GM18505 (cell line): ENCODE results near the gene PTPRN2.
"Not testable (repeated sequence)": the region's sequence is repeated elsewhere in the genome, so short reads cannot be mapped to it uniquely, and the experiment has no call there.

Experiments used
- ATAC-seq: cut with Tn5 transposase; IDR thresholded peaks from one replicate; pipeline ENCODE4 v1.9.1; 2021; ENCODE audit not compliant: unreplicated experiment
- POLR2A ChIP-seq: IDR thresholded peaks from 4 replicates; pipeline ENCODE4 v1.6.1; 2011; ENCODE audit warnings: borderline replicate concordance; ENCODE audit not compliant: insufficient read depth, insufficient read length; ENCODE audit errors: extremely low read depth

Gene PTPRN2

DNA sequence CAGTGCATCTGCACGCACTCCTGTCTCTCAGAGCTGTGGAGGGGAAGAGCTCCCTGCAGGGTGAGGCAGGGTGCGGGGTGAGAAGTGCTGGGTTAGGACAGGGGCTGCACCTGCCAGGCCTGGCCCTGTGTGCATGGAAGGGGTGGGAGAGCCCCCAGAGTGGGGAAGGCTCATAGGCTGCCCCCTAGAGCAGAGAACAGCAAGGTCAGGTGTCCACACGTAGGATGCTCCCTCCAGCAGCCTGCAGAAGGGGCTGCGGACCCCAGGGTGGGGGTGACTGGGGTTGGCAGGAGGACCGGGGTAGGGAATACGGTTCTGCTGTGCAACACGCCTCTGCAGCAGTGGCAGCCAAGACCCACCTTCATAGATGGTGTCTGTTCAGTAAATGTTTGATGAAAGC lies 208.6 kb downstream of the PTPRN2 start:
- no peak for ATAC-seq

DNA sequence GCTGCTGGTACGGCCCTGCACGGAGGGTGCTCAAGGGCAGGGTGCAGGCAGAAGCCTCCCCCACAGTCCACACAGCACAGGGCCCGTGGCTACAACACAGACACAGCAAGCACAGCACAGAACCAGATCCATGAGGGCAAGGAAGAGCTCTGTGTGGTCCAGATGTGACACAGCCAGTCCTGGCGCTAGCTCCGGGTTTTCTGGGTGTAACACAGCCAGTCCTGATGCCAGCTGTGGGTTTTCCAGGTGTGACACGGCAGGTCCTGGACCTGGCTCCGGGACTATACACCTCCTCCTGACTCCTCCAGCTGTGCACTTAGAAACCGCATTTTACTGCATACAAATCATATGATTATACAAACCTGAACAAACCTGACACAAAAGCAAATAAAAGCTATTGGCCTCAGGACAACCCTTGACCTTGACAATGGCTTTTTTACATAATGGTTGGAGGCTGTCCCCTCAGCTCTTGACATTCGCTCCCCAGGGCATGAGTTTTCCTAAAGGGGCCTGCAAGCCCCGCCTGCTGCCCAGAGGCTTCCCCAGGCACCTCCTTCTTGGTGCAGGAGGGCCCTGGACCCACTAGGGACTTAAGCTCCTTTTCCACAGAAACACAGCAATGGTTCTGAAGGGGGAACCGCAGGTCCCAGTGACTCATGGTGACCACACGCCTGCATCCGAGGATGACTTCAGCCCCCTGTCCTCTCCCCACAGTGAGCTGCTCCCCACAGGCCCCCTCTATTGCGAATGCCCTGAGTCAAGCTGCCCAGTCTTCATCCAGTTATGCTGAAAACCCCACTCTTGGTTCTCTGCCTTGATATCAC lies 209.6 kb downstream of the PTPRN2 start:
- TF ChIP-seq POLR2A: no peak
- no peak for ATAC-seq

More for the DNA sequence above, 208.6 kb downstream of the PTPRN2 start:
- no peak for TF ChIP-seq POLR2A

DNA sequence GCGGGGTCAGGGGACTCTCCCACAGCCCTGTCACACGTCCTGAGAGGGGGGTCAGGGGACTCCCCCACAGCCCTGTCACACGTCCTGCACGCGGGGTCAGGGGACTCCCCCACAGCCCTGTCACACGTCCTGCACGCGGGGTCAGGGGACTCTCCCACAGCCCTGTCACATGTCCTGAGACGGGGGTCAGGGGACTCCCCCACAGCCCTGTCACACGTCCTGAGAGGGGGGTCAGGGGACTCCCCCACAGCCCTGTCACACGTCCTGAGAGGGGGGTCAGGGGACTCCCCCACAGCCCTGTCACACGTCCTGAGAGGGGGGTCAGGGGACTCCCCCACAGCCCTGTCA lies 210.8 kb downstream of the PTPRN2 start:
- not testable (repeated sequence) for ATAC-seq

DNA sequence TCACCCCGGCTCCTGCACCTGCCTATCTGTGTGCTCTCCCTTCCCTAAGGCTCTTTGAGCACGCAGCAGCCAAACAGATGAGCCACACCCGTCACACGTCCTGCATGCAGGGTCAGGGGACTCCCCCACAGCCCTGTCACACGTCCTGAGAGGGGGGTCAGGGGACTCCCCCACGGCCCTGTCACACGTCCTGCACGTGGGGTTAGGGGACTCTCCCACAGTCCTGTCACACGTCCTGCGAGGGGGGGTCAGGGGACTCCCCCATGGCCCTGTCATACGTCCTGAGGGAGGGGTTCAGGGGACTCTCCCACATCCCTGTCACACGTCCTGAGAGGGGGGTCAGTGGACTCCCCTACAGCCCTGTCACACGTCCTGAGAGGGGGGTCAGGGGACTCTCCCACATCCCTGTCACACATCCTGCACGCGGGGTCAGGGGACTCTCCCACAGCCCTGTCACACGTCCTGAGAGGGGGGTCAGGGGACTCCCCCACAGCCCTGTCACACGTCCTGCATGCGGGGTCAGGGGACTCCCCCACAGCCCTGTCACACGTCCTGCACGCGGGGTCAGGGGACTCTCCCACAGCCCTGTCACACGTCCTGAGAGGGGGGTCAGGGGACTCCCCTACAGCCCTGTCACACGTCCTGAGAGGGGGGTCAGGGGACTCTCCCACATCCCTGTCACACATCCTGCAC lies 211.3 kb downstream of the PTPRN2 start:
- not testable (repeated sequence) for ATAC-seq

DNA sequence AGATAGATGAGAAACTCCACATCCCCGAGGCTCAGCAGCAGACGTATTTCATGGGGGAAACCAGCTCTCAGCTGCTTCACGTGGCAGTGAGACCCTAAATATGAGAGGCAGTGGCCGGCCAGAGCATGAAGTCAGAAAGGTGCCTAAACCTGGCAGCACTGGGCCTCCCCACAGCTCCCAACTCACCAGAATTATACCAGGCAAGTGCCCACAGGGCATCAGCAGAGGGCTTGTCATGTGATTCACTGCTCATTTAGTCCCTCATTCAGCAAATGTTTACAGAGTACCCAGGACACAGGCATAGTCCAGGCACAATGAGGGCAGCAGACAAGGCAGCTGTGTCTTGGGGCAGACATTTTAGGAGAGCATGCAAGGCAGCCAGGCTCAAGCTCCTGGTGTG lies 212.6 kb downstream of the PTPRN2 start:
- ATAC-seq: no peak

DNA sequence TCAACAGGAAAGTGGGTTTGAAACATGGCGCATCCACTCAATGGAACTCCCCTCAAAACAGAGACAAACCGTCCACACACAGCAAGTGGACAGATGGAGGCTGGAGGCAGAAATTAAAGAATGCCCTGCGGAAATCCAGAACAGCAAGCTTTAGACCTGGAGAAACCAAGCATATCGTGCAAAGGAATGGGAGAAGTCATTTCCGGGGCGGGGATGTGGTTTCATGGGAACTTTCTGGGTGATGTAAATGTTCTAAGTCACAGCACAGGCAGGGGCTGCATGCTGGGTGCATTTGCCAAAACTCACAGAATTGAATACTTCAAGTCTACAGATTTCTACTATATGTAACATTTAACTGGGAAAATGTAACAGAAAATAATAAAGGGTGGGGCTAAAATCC lies 213.0 kb downstream of the PTPRN2 start:
- no peak for ATAC-seq
- no peak for TF ChIP-seq POLR2A

More for the DNA sequence above, 212.6 kb downstream of the PTPRN2 start:
- no peak for TF ChIP-seq POLR2A

DNA sequence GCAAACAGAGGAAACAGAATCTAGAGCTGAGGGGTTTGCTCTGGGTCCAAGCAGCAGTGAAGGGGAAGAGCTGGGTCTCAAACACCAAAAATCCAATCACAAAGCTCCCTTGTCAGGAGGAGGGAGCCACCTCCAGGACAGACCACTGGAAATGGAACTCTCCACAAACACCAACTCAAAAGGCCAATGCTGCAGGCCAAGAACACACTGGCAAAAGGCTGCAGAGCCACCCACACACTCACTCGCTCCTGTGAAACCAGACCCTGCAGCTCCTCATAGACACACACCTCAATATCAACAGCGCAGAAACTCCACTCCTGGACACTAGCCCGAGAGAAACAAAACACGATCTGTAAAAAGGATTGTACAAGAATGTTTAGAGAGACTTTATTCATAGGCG lies 213.5 kb downstream of the PTPRN2 start:
- no peak for TF ChIP-seq POLR2A

DNA sequence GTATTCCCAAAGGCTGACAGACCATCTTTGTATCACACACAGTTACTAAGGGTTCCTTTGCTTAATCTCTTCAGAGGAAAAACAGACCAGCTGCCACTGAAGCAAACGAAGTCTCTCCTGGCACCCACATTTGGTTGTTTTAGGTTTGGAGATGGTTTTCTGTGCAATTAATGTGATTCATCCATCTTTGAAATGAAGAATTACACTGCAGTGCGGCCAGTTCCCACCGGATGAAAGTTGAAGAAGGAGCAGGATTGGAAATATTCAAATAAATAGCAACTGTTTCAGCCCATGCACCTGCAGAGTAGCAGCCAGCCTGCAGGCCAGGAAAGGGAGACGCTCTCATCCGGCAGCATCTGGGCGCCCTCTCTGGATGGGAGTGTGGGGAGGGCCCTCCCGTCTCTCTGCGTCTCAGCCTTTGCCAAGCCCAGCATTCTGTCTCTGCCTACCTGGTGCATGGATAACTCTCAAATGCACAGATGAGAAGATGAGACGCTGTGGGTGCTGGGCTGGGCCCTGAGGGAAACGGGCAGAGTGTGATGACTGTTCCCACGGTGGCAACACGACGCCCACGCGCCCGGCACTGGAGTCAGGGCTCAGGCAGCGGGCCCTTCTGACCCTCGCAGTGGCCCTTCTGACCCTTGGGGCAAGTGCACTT lies 214.0 kb downstream of the PTPRN2 start:
- no peak for ATAC-seq
- TF ChIP-seq POLR2A: no peak

More for the DNA sequence above, 213.5 kb downstream of the PTPRN2 start:
- no peak for ATAC-seq

DNA sequence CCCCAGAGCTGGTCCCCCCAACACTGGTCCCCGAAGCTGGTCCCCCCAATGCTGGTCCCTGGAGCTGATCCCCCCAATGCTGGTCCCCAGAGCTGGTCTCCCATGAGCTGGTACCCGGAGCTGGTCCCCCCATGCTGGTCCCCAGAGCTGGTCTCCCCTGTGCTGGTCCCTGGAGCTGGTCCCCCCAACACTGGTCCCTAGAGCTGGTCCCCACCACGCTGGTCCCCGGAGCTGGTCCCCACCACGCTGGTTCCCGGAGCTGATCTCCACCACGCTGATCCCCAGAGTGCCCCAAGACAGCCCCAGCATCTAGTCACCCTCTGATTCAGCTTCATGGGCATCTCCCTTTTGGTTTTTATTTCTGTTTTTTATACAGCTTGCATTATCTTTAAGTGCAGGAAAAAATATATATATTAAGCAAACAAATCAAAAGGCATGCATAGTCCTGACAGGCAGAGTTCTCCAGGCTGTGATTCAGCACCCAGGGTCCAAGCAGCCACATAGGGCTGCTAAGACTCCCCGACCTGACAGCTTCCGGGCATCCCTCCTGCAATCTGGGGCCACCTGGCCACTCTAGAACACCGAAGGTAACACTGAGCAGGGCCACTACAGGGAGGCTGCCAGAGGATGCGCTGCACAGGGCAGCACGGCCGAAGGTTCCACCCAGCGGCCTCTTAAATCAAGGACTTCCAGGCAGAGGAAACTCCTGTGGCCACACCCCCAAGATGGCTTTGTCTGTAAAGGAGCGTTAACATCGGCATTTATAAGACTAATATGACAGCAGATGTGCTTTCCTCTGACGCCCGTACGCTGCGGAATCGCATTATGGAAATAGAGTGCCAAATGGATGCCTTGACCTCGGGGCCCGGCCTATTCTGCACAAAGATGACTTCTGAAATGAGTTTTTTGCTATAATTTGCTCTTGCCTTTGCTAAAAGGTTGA lies 215.0 kb downstream of the PTPRN2 start:
- TF ChIP-seq POLR2A: no peak
- no peak for ATAC-seq

DNA sequence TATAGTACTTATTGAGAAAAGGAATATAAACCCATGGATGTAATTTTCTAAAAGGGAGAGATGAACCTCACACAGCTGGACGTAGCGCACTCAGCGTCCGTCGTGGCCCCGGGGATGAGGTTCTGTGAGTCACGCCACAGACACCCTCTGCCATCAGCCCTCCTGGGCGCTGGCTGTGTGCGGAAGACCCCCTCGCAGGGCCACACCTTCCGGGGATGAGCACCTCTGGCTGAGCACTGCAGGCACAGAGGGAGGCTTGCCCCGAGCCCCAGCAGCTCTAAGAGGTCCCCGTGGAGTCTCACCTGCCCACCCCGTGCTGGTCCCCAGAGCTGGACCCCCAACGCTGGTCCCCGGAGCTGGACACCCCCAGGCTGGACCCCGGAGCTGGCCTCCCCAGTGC lies 215.8 kb downstream of the PTPRN2 start:
- TF ChIP-seq POLR2A: no peak
- no peak for ATAC-seq

DNA sequence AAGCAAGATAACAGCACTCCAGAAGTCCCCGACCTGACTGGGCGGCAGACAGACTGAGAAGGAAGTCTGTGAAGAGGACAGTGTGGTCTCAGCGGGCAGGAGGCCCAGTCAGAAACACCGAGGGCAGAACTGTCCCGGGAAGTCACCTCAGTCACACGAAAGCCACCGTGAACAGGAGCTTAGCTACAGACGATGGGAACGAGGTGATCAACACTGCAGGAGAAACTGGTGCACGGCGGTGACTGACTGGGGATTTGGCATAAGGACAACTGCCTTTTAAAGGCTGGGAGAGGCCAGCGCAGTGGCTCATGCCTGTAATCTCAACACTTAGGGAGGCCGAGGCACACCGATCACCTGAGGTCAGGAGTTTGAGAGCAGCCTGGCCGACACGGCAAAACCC lies 217.8 kb downstream of the PTPRN2 start:
- no peak for ATAC-seq
- no peak for TF ChIP-seq POLR2A

DNA sequence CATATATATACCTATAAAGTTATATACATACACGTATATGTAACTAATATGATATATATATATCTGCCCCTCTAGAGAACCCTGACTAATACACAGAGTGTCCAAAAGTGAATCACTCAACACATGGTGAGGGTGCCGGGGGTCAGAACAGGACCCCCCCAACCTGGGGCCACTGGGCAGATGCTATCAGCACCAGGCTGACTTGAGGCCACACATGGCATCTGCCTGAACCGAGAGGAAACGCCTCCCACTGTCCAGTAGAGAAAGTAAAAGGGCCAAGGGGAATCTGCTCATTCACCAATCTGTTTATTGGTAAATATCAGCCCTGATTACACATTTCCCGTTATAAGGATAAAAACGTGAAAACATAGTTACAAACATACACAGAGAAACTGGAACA lies 218.3 kb downstream of the PTPRN2 start:
- no peak for ATAC-seq
- TF ChIP-seq POLR2A: no peak

DNA sequence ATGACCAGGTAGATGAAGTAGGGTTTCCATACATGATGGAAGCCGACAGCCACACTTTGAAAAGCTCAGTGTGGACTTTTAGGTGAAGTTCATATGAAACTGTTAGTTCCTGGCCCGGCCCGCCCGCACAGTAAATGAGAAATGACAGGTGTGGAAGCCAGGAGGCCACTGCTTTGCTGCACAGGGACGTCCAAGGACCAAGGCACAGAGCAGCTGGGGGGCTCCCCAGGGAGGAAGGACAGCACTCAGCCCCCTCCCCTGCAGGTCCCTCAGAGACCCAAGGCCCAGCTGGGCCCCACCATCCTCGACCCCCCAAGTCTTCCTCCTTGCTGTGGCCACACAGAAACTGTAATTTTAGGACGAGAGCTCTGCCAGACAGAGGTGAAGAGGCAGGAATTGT lies 219.2 kb downstream of the PTPRN2 start:
- no peak for TF ChIP-seq POLR2A
- no peak for ATAC-seq
